Adrenal gland (tissue), 12 donors: ENCODE data around the gene AMPD2. TPM values are rescaled to one million over a fixed set of nuclear protein-coding genes. Genes with fewer than 3 reads are reported as not detected.

Source experiments
- DNase-seq, 7 donors: peaks; one replicate each; pipeline ENCODE4 v3.0.0-alpha.2; 2019 to 2020
- H3K27ac ChIP-seq, 5 donors: fragments of 200-600 bp; sonication (generic) in 4 of 5; 1 replicate in 3 of 5; 2 replicates in 2 of 5; pipeline versions ENCODE4 v1.5.1 to v1.8.0; 2016 to 2020; ENCODE audit warnings: mild to moderate bottlenecking in 1 of 5
- H3K27me3 ChIP-seq: fragments of 200-600 bp; 2 replicates; pipeline ENCODE4 v1.8.0; 2021
- H3K36me3 ChIP-seq, 2 donors: fragments of 200-600 bp; replicated peaks in 1 of 2; 1 replicate in 1 of 2; 2 replicates in 1 of 2; pipeline versions ENCODE4 v1.5.1 to v1.8.0; 2018 to 2022
- H3K4me1 ChIP-seq, 2 donors: fragments of 200-600 bp; replicated peaks in 1 of 2; 1 replicate in 1 of 2; 2 replicates in 1 of 2; pipeline versions ENCODE4 v1.5.1 to v1.8.0; 2018 to 2021
- H3K4me3 ChIP-seq, 4 donors: fragments of 200-600 bp; sonication (generic) in 3 of 4; one replicate each; pipeline ENCODE4 v1.5.1; 2016 to 2018
- H3K9me3 ChIP-seq, 3 donors: fragments of 200-600 bp; sonication (generic) in 1 of 3; replicated peaks in 1 of 3; 1 replicate in 2 of 3; 2 replicates in 1 of 3; pipeline versions ENCODE4 v1.5.1 to v1.8.0; 2016 to 2021
- POLR2A ChIP-seq, 2 donors: fragments of 450-650 bp; IDR thresholded peaks; one replicate each; pipeline ENCODE4 v1.6.1; 2017; ENCODE audit warnings: antibody characterized with exemption in 2 of 2, mild to moderate bottlenecking in 2 of 2, moderate library complexity in 1 of 2
- WGBS, 4 donors: extraction: QIAGEN DNeasy Blood & Tissue Kit in 2 of 4; methylation state at CpG; one replicate each; pipeline versions ENCODE4 v1.1.5 to v1.1.7; 2013 to 2017; 5-methylcytosine and 5-hydroxymethylcytosine counted together
- intact Hi-C, 2 donors: fragments of 100-400 bp; cut with DNase I; formaldehyde crosslinking; loops; one replicate each; pipeline versions ENCODE4 v1.14.1 to v1.15.0; 2022 to 2023
- polyA plus RNA-seq, 3 donors: library from polyadenylated mRNA; stranded (reverse); fragments of 200-250 nt in 2 of 3; fragments of 350-450 nt in 1 of 3; fragmentation: Illumina TruSeq in 1 of 3; extraction: RNeasy Lipid Tissue Mini Kit (QIAGEN cat#74804) in 1 of 3; gene quantifications; one replicate each; pipeline ENCODE4 v1.2.3, GENCODE V29; 2013 to 2014
- total RNA-seq, 9 donors: library from RNA; depleted of rRNA in 4 of 9; stranded (reverse); fragments of >200 nt in 4 of 9; fragments of 120-200 nt in 1 of 9; fragmentation: NEBNext Ultra II Directional in 1 of 9; extraction: Animal tissue kit (Norgen Biotek cat#: 25700) in 1 of 9; gene quantifications; one replicate each; pipeline versions ENCODE4 v1.1.0 to v1.2.4, GENCODE V29; 2013 to 2023
- TF ChIP-seq, protein P1 (sequence below), 6 experiments: fragments of 450-650 bp in 4 of 6; fragments of 200-600 bp in 2 of 6; sonication (generic) in 1 of 6; IDR thresholded peaks; 1 replicate in 5 of 6; 2 replicates in 1 of 6; pipeline versions ENCODE4 v1.5.1 to v1.8.0; 2016 to 2021; ENCODE audit warnings: antibody characterized with exemption in 6 of 6, mild to moderate bottlenecking in 2 of 6, moderate library complexity in 1 of 6
- donor health status: healthy with polysubstance abuse.
- donor health status: Bipolar disorder and iron deficiency.
- donor health status: DM: yes; HTN: yes; CAD: no.
- donor health status: DM: no; HTN: no; CAD: no.
- donor health status: DM: no; HTN: no; CAD: no.
- donor health status: DM: yes; HTN: yes; CAD: no.

Gene AMPD2
- total and polyA plus RNA-seq, 12 donors: 28.4 to 170 (median 69.2) TPM

DNA sequence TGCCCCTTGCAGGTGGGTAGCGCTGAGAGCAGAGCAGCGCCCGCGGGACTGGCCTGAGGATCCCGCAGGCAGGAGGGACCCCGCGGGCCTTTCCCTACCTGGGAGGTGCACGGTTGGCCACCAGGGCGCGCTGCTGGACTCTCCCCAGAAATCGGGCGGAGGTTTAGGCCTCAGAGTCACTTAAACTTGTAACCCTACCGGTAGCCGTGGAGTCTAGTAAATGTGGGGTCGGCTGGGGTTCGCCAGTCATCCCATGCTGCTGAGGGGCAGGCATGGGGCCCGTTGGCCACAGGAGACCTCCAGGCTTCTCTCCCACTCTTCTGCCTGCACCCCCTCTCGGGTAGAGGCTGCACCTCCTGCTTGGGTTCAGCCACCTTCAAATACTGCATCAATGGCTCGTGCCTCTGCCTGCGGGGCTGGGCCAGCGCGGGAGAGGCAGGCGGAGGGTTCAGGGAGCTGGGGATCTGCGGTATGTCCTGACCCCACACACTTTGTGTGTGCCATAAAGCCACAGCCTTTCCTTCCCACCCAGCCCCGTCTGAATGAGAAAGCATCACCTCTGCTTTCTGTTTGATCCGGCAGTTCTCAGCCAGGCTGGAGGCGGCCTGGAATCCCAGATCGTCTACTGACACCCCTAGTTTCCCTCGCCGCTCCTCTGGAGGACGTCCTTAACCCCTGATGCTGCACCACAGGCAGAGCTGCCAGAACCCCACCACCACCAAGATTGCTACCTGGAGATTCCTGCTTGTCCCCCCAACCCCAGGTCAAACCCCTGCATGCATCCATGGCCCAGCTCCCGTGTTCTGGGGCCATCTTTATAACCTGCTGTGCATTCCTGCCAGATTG is 24.0 kb downstream of the AMPD2 start:
- H3K27ac ChIP-seq: no peak overlapping the region
- intact Hi-C loops: loop anchor here in 1 of 2 donors (5.0 kb wide), 2 partner anchors 129 to 339 kb away; partner anchors contain the start of gene AHCYL1
- H3K4me3 ChIP-seq: no peak overlapping the region
- no peaks in the 10 kb centered on the region for H3K36me3 ChIP-seq
- no peaks in the 10 kb centered on the region for H3K4me1 ChIP-seq
- WGBS, 4 donors: 35 to 48% (median 37%) methylated on average over 22 to 32 of the region's 32 CpGs
- DNase-seq: peak; percentile 74 to 91 (median 85)
- TF ChIP-seq POLR2A (IDR thresholded peaks at IDR 0.05): no peak
- TF ChIP-seq, protein P1, sequence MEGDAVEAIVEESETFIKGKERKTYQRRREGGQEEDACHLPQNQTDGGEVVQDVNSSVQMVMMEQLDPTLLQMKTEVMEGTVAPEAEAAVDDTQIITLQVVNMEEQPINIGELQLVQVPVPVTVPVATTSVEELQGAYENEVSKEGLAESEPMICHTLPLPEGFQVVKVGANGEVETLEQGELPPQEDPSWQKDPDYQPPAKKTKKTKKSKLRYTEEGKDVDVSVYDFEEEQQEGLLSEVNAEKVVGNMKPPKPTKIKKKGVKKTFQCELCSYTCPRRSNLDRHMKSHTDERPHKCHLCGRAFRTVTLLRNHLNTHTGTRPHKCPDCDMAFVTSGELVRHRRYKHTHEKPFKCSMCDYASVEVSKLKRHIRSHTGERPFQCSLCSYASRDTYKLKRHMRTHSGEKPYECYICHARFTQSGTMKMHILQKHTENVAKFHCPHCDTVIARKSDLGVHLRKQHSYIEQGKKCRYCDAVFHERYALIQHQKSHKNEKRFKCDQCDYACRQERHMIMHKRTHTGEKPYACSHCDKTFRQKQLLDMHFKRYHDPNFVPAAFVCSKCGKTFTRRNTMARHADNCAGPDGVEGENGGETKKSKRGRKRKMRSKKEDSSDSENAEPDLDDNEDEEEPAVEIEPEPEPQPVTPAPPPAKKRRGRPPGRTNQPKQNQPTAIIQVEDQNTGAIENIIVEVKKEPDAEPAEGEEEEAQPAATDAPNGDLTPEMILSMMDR (IDR thresholded peaks at IDR 0.05): peak; percentile 79 to 91 (median 84)
- no peaks in the 10 kb centered on the region for H3K9me3 ChIP-seq
- H3K27me3 ChIP-seq: no peaks in the 10 kb centered on the region

DNA sequence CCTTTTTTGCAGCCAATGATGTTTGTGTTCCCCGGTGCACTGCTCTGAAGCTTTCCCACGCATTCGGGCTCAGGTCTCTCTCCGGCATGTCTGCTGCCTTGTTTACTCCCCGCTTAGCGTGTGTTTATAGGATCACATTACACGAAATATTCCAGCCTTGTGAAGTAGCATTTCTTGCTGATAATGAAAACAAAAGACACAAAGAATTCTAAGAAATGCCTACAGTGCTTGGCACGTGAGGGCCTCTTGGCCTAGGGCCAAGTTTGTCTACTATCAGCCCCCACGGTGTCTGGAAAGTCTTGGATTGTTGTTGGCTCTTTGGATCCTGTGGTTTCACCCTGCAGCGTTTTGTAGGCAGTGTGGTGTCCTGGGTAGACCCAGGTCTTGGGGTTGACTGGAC is 25.0 kb downstream of the AMPD2 start:
- Histone ChIP-seq H3K4me1 (peaks cover 0 to under 1% of the 10 kb centered on the region in 2 donors), H3K4me3 (no peak overlapping the region), H3K9me3 (no peaks in the 10 kb centered on the region), H3K27me3 (no peaks in the 10 kb centered on the region), H3K36me3 (no peaks in the 10 kb centered on the region), H3K27ac (no peak overlapping the region)
- TF ChIP-seq POLR2A (IDR thresholded peaks at IDR 0.05): no peak
- TF ChIP-seq, protein P1 (IDR thresholded peaks at IDR 0.05): no peak
- 70% methylated on average over 10 of the region's 10 CpGs; no CpG with 5 or more reads in 3 of the 4 donors for WGBS, 4 donors
- intact Hi-C loops: loop anchor here in 1 of 2 donors (5.0 kb wide), 2 partner anchors 128 to 338 kb away; partner anchors contain the start of gene AHCYL1
- DNase-seq: no peak

GRCh38 chr1:109649491-109649914 is 29.9 kb downstream of the AMPD2 start:
- intact Hi-C loops: no loop called here

GRCh38 chr1:109650609-109651008 is 31.0 kb downstream of the AMPD2 start:
- Histone ChIP-seq H3K36me3 (no peaks in the 10 kb centered on the region), H3K4me3 (no peak overlapping the region), H3K4me1 (peaks cover 7 to 13% of the 10 kb centered on the region in 2 donors), H3K9me3 (no peaks in the 10 kb centered on the region), H3K27ac (no peak overlapping the region), H3K27me3 (no peaks in the 10 kb centered on the region)
- WGBS, 4 donors: 76 to 86% (median 79%) methylated on average over 3 of the region's 3 CpGs
- intact Hi-C loops: loop anchor here in 1 of 2 donors (10.0 kb wide), 1 partner anchor 334 kb away; the partner anchor contains the start of gene AHCYL1
- DNase-seq: no peak
- TF ChIP-seq, protein P1 (IDR thresholded peaks at IDR 0.05): no peak

More at GRCh38 chr1:109649491-109649914, 29.9 kb downstream of the AMPD2 start:
- Histone ChIP-seq H3K27ac (peak overlapping the region in 1 of 5 donors; percentile 52), H3K36me3 (no peaks in the 10 kb centered on the region), H3K4me3 (peak overlapping the region in 1 of 4 donors; percentile 44), H3K9me3 (no peaks in the 10 kb centered on the region), H3K27me3 (no peaks in the 10 kb centered on the region), H3K4me1 (peaks cover 0 to 5% of the 10 kb centered on the region in 2 donors)
- peak in 2 of 7 donors; percentile 18 to 49 for DNase-seq
- TF ChIP-seq POLR2A (IDR thresholded peaks at IDR 0.05): no peak
- TF ChIP-seq, protein P1 (IDR thresholded peaks at IDR 0.05): peak in 5 of 6 experiments; percentile 14 to 55 (median 36)
- WGBS, 4 donors: 37 to 52% (median 45%) methylated on average over 4 of the region's 4 CpGs
